HepG2 (cell line): ENCODE measurements around the gene LYPD6. TPM values are rescaled to one million over a fixed set of nuclear protein-coding genes. Genes with fewer than 3 reads are reported as not detected.

ENCODE experiments used
- ATAC-seq: fragments of 200-7000 bp; cut with Tn5 transposase; 3 replicates; pipeline ENCODE4 v1.9.1; 2020; ENCODE audit warnings: mild to moderate bottlenecking, moderate library complexity
- BruUV-seq: library from RNA; stranded (reverse); fragments of 400-500 nt; replicated peaks from 2 replicates; lab custom pipeline; 2021; lab: Mats Ljungman, UMichigan
- CTCF ChIA-PET: fragments of 300-600 bp; formaldehyde crosslinking; extraction: SDS; loops from one replicate; lab custom pipeline; 2021; ENCODE audit warnings: low total read pairs, inconsistent platforms, low intra/inter-chr PET ratio; lab: Yijun Ruan, JAX
- POLR2A ChIA-PET: fragments of 350-600 bp; sonication (Branson Sonifier 250); formaldehyde crosslinking; loops from one replicate; lab custom pipeline; 2020; ENCODE audit warnings: antibody characterized with exemption, inconsistent platforms; lab: Yijun Ruan, JAX
- DNase-seq: peaks from one replicate; pipeline ENCODE4 v3.0.0-alpha.2; 2015; ENCODE audit warnings: low spot score
- FAIRE-seq: peaks from 3 replicates; lab custom pipeline; 2011; peaks lifted over from hg19 to GRCh38; lab: Jason Lieb, UNC
- H2AFZ ChIP-seq: one replicate; pipeline ENCODE4 v1.6.1; 2011; ENCODE audit warnings: low read length, inconsistent platforms
- H3K27ac ChIP-seq: fragments of 300-600 bp; 3 replicates; pipeline ENCODE4 v1.8.0; 2011; ENCODE audit warnings: mixed run types, mild to moderate bottlenecking, mixed read lengths, low read length, inconsistent platforms; ENCODE audit not compliant: insufficient read depth; ENCODE audit errors: extremely low read length
- H3K27me3 ChIP-seq, 2 experiments: fragments of 200-600 bp in 1 of 2; 2 replicates in 1 of 2; 3 replicates in 1 of 2; pipeline versions ENCODE4 v1.6.0 to v1.8.0; 2011; ENCODE audit warnings: low read length in 2 of 2, mild to moderate bottlenecking in 2 of 2, moderate library complexity in 2 of 2, inconsistent platforms in 1 of 2; ENCODE audit not compliant: insufficient read depth in 2 of 2, control insufficient read depth in 1 of 2
- H3K36me3 ChIP-seq, 2 experiments: fragments of 200-600 bp in 1 of 2; replicated peaks in 1 of 2; 2 replicates in 1 of 2; 3 replicates in 1 of 2; pipeline versions ENCODE4 v1.5.1 to v1.8.0; 2011; ENCODE audit warnings: low read length in 2 of 2, inconsistent platforms in 1 of 2; ENCODE audit not compliant: insufficient read depth in 2 of 2, control insufficient read depth in 1 of 2
- H3K4me1 ChIP-seq: 2 replicates; pipeline ENCODE4 v1.5.1; 2012; ENCODE audit warnings: low read length, inconsistent platforms; ENCODE audit not compliant: insufficient read depth
- H3K4me2 ChIP-seq: 2 replicates; pipeline ENCODE4 v1.6.0; 2011; ENCODE audit warnings: low read depth, low read length, inconsistent platforms
- H3K4me3 ChIP-seq, 3 experiments: fragments of 200-600 bp in 1 of 3; sonication (generic), shearing (Covaris generic) in 1 of 3; replicated peaks in 1 of 3; 2 replicates each; pipeline ENCODE4 v1.5.1; 2011 to 2016; ENCODE audit warnings: low read length in 3 of 3, inconsistent platforms in 2 of 3, low read depth in 2 of 3, mild to moderate bottlenecking in 2 of 3, control low read depth in 1 of 3, mixed read lengths in 1 of 3; ENCODE audit not compliant: insufficient read depth in 1 of 3
- H3K79me2 ChIP-seq: one replicate; pipeline ENCODE4 v1.6.1; 2011; ENCODE audit warnings: low read length, inconsistent platforms; ENCODE audit not compliant: insufficient read depth
- H3K9ac ChIP-seq: 2 replicates; pipeline ENCODE4 v1.6.0; 2011; ENCODE audit warnings: mild to moderate bottlenecking, low read depth, low read length, inconsistent platforms; ENCODE audit not compliant: insufficient read depth
- H3K9me3 ChIP-seq: 2 replicates; pipeline ENCODE4 v1.5.1; 2012; ENCODE audit warnings: mild to moderate bottlenecking, low read length
- H4K20me1 ChIP-seq: 2 replicates; pipeline ENCODE4 v1.6.0; 2011; ENCODE audit warnings: inconsistent platforms, mild to moderate bottlenecking, low read length, moderate library complexity; ENCODE audit not compliant: insufficient read depth
- BATF2 ChIP-seq: sonication (generic); formaldehyde crosslinking; IDR thresholded peaks from 2 replicates; pipeline ENCODE4 v1.8.0; 2022; ENCODE audit warnings: mild to moderate bottlenecking, missing genetic modification reagents, moderate library complexity
- CENPBD1 ChIP-seq: sonication (generic); formaldehyde crosslinking; IDR thresholded peaks from 2 replicates; pipeline ENCODE4 v1.8.0; 2022; ENCODE audit warnings: missing genetic modification reagents, low read depth, mild to moderate bottlenecking, borderline replicate concordance
- FOXM1 ChIP-seq: sonication (generic); formaldehyde crosslinking; IDR thresholded peaks from 2 replicates; pipeline ENCODE4 v1.5.0; 2020; ENCODE audit warnings: missing genetic modification reagents
- HOXA3 ChIP-seq: sonication (generic); formaldehyde crosslinking; IDR thresholded peaks from 2 replicates; pipeline ENCODE4 v1.5.0; 2020; ENCODE audit warnings: missing genetic modification reagents
- MAFK ChIP-seq, 2 experiments: IDR thresholded peaks in 1 of 2; conservative IDR thresholded peaks in 1 of 2; 2 replicates each; pipeline ENCODE4 v1.6.1; 2011; ENCODE audit warnings: improper control_type of control experiment in 2 of 2, low read length in 2 of 2
- NAIF1 ChIP-seq: sonication (generic); formaldehyde crosslinking; IDR thresholded peaks from 2 replicates; pipeline ENCODE4 v1.5.0; 2020; ENCODE audit warnings: mild to moderate bottlenecking, missing genetic modification reagents, borderline replicate concordance
- PAF1 ChIP-seq: IDR thresholded peaks from 2 replicates; pipeline ENCODE4 v1.6.1; 2016; ENCODE audit warnings: missing genetic modification reagents, missing compliant biosample characterization
- POLR2AphosphoS2 ChIP-seq: IDR thresholded peaks from 2 replicates; pipeline ENCODE4 v1.6.1; 2011; ENCODE audit warnings: low read depth, low read length, improper control_type of control experiment
- RBM22 ChIP-seq: fragments of 200-400 bp; formaldehyde crosslinking; optimal IDR thresholded peaks from 2 replicates; pipeline ENCODE3; 2017; ENCODE audit warnings: mild to moderate bottlenecking, low read length, moderate library complexity
- TERF1 ChIP-seq: sonication (generic); formaldehyde crosslinking; IDR thresholded peaks from 2 replicates; pipeline ENCODE4 v1.8.0; 2022; ENCODE audit warnings: mild to moderate bottlenecking, missing genetic modification reagents, moderate library complexity
- ZBTB26 ChIP-seq: IDR thresholded peaks from 2 replicates; pipeline ENCODE4 v1.6.1; 2016; ENCODE audit warnings: missing compliant biosample characterization, missing genetic modification reagents, borderline replicate concordance
- ZNF143 ChIP-seq: sonication (generic); formaldehyde crosslinking; IDR thresholded peaks from 2 replicates; pipeline ENCODE4 v1.4.0; 2020; ENCODE audit warnings: missing genetic modification reagents
- ZNF17 ChIP-seq: sonication (generic); formaldehyde crosslinking; IDR thresholded peaks from 2 replicates; pipeline ENCODE4 v1.5.0; 2020; ENCODE audit warnings: mild to moderate bottlenecking, missing genetic modification reagents
- ZNF281 ChIP-seq: sonication (generic); formaldehyde crosslinking; IDR thresholded peaks from 2 replicates; pipeline ENCODE4 v1.4.0; 2020; ENCODE audit warnings: missing genetic modification reagents, borderline replicate concordance
- ZNF562 ChIP-seq: sonication (generic); formaldehyde crosslinking; IDR thresholded peaks from 2 replicates; pipeline ENCODE4 v1.8.0; 2022; ENCODE audit warnings: missing genetic modification reagents, borderline replicate concordance
- ZNF691 ChIP-seq: sonication (generic); formaldehyde crosslinking; IDR thresholded peaks from 2 replicates; pipeline ENCODE4 v1.4.0; 2020; ENCODE audit warnings: missing genetic modification reagents, low read depth, mild to moderate bottlenecking, borderline replicate concordance
- ZNF746 ChIP-seq: sonication (generic); formaldehyde crosslinking; IDR thresholded peaks from 2 replicates; pipeline ENCODE4 v1.8.0; 2022; ENCODE audit warnings: mild to moderate bottlenecking, missing genetic modification reagents
- ZSCAN22 ChIP-seq: sonication (generic); formaldehyde crosslinking; IDR thresholded peaks from 2 replicates; pipeline ENCODE4 v1.4.0; 2020; ENCODE audit warnings: mild to moderate bottlenecking, missing genetic modification reagents
- WGBS: methylation state at CpG from one replicate; pipeline ENCODE4 v1.1.6; 2017; ENCODE audit warnings: low lambda C conversion rate; 5-methylcytosine and 5-hydroxymethylcytosine counted together
- in situ Hi-C: cut with HindIII; loops from 2 replicates; pipeline ENCODE4 v1.10.0; 2017; ENCODE audit warnings: low pct_unique_long_range_greater_than_20kb; ENCODE audit not compliant: extremely low pct_ligation_motif_present
- intact Hi-C: fragments of 100-400 bp; cut with micrococcal nuclease; formaldehyde crosslinking; loops from one replicate; pipeline ENCODE4 v1.10.0; 2022; ENCODE audit not compliant: unreplicated experiment
- polyA plus RNA-seq, 8 experiments: library from polyadenylated mRNA; depleted of rRNA in 3 of 8; stranded (reverse) in 7 of 8; unstranded in 1 of 8; fragments of >200 nt; fragmentation: Illumina TruSeq in 4 of 8; extraction: Trizol in 4 of 8; gene quantifications; 2 replicates each; pipeline versions ENCODE4 v1.2.1 to v1.2.3, GENCODE V29; 2011 to 2016; ENCODE audit warnings: low read depth in 4 of 8, missing spikeins in 1 of 8, mixed read lengths in 1 of 8; ENCODE audit not compliant: insufficient read depth in 1 of 8
- total RNA-seq, 5 experiments: library from RNA; depleted of rRNA; stranded (reverse); fragments of >200 nt; fragmentation: Illumina TruSeq; extraction: Trizol; gene quantifications; 2 replicates each; pipeline ENCODE4 v1.2.3, GENCODE V29; 2016; ENCODE audit warnings: low read depth in 1 of 5

Gene LYPD6
- total and polyA plus RNA-seq, 2 of the 13 experiments (the other 11 are each of a cell fraction or from before 2014, with no cell fraction given), result 0.01 to 0.07 TPM

- Histone ChIP-seq H4K20me1 (no peaks in the 10 kb centered on the region), H3K4me3 (no peak overlapping the region), H3K79me2 (no peaks in the 10 kb centered on the region), H3K27me3 (no peaks in the 10 kb centered on the region), H3K27ac (no peak overlapping the region), H3K4me1 (no peaks in the 10 kb centered on the region), H3K9ac (no peak overlapping the region), H3K4me2 (no peak overlapping the region), H2AFZ (no peak overlapping the region), H3K9me3 (no peaks in the 10 kb centered on the region), H3K36me3 (no peaks in the 10 kb centered on the region)
- DNase-seq (no peak), FAIRE-seq (no peak), ATAC-seq (no peak)
- no TSS peak for BruUV-seq
- ChIA-PET POLR2A (no interaction called here), CTCF (no interaction called here)
- in situ Hi-C loops (no loop called here), intact Hi-C loops (no loop called here)
- TF ChIP-seq ZNF281 (CRISPR knock-in tag), result no peak
- TF ChIP-seq FOXM1 (CRISPR knock-in tag), result no peak
- TF ChIP-seq ZNF691 (CRISPR knock-in tag), result no peak
- TF ChIP-seq MAFK (conservative IDR thresholded peaks at IDR 0.05 in 1 of 2, IDR thresholded peaks at IDR 0.05 in 1 of 2; ENCODE audit: low read length in 2 of 2), result no peak
- no peak for TF ChIP-seq NAIF1 (CRISPR knock-in tag)
- TF ChIP-seq TERF1 (CRISPR knock-in tag), result no peak
- TF ChIP-seq CENPBD1 (CRISPR knock-in tag), result no peak
- TF ChIP-seq PAF1 (CRISPR knock-in tag), result no peak
- no peak for TF ChIP-seq ZNF562
- TF ChIP-seq BATF2, result no peak
- no peak for TF ChIP-seq HOXA3 (CRISPR knock-in tag)
- TF ChIP-seq POLR2AphosphoS2, result no peak
- no peak for TF ChIP-seq ZNF746 (CRISPR knock-in tag)
- TF ChIP-seq ZNF17 (CRISPR knock-in tag), result no peak
- no peak for TF ChIP-seq ZSCAN22
- no peak for TF ChIP-seq RBM22
- no peak for TF ChIP-seq ZNF143
- no peak for TF ChIP-seq ZBTB26 (CRISPR knock-in tag)
- 64% methylated on average over 2 of the region's 2 CpGs for WGBS
Observed at GRCh38 chr2:149507974-149508373, 177.6 kb downstream of the LYPD6 start.
